Inferior parietal cortex (tissue), 1 donor: ENCODE results near the gene GLYR1.

ENCODE experiments used
- DNase-seq: peaks from one replicate; pipeline ENCODE4 v3.0.0-alpha.2; 2016; ENCODE audit errors: extremely low spot score

GLYR1 gene

GRCh38 chr16:4765511-4766474, 81.3 kb downstream of the GLYR1 start:
- no peak for DNase-seq

- DNase-seq = no peak
Observed at GRCh38 chr16:4763791-4764190, 83.3 kb downstream of the GLYR1 start.

- DNase-seq = no peak
Observed at GRCh38 chr16:4762205-4762604, 84.9 kb downstream of the GLYR1 start.

- no peak for DNase-seq
Observed at GRCh38 chr16:4760221-4760910, 86.7 kb downstream of the GLYR1 start.

GRCh38 chr16:4755687-4756086, 91.4 kb downstream of the GLYR1 start:
- DNase-seq = no peak

- no peak for DNase-seq
Observed at GRCh38 chr16:4754865-4755264, 92.2 kb downstream of the GLYR1 start.

- DNase-seq = no peak
Observed at GRCh38 chr16:4753227-4753626, 93.9 kb downstream of the GLYR1 start.
